ENCODE results near the gene TMCO4.
"Not testable (repeated sequence)": the region's sequence is repeated elsewhere in the genome, so short reads cannot be mapped to it uniquely, and the experiment has no call there.

TMCO4 gene

GRCh38 chr1:19651141-19651737 lies 148.5 kb downstream of the TMCO4 start:
- peak; percentile 48 for DNase-seq

GRCh38 chr1:19650416-19651140 lies 149.1 kb downstream of the TMCO4 start:
- DNase-seq: no peak

- DNase-seq: no peak
Measured at GRCh38 chr1:19648689-19649088, 151.0 kb downstream of the TMCO4 start.

- DNase-seq: no peak
Measured at GRCh38 chr1:19648239-19648638, 151.5 kb downstream of the TMCO4 start.

- peak; percentile 32 for DNase-seq
Measured at GRCh38 chr1:19647643-19648042, 152.1 kb downstream of the TMCO4 start.

GRCh38 chr1:19646377-19647319 lies 153.1 kb downstream of the TMCO4 start:
- DNase-seq: no peak

GRCh38 chr1:19645411-19646251 lies 154.1 kb downstream of the TMCO4 start:
- DNase-seq: no peak

GRCh38 chr1:19644681-19645410 lies 154.9 kb downstream of the TMCO4 start:
- DNase-seq: peak; percentile 57

GRCh38 chr1:19644395-19644680 lies 155.4 kb downstream of the TMCO4 start:
- DNase-seq: no peak

GRCh38 chr1:19643602-19644394 lies 155.9 kb downstream of the TMCO4 start, which contains the start of gene NBL1:
NBL1 (plus strand) TSS chr1:19644311; CDS start chr1:19655031, 10,720 bp downstream.
- DNase-seq: peak; percentile 83

- no peak for DNase-seq
Measured at GRCh38 chr1:19643121-19643520, 156.6 kb downstream of the TMCO4 start.

GRCh38 chr1:19640363-19641316 lies 159.1 kb downstream of the TMCO4 start:
- no peak for DNase-seq

GRCh38 chr1:19639999-19640362 lies 159.7 kb downstream of the TMCO4 start:
- no peak for DNase-seq

GRCh38 chr1:19639228-19639627 lies 160.5 kb downstream of the TMCO4 start:
- not testable (repeated sequence) for DNase-seq

- no peak for DNase-seq
Measured at GRCh38 chr1:19637606-19638005, 162.1 kb downstream of the TMCO4 start.

- DNase-seq: not testable (repeated sequence)
Measured at GRCh38 chr1:19636749-19637148, 163.0 kb downstream of the TMCO4 start.

- no peak for DNase-seq
Measured at GRCh38 chr1:19636065-19636464, 163.7 kb downstream of the TMCO4 start.

GRCh38 chr1:19635646-19636045 lies 164.1 kb downstream of the TMCO4 start:
- no peak for DNase-seq

GRCh38 chr1:19635064-19635463 lies 164.7 kb downstream of the TMCO4 start:
- DNase-seq: not testable (repeated sequence)

- no peak for DNase-seq
Measured at GRCh38 chr1:19633106-19633505, 166.6 kb downstream of the TMCO4 start.

Measured in activated CD4-positive, alpha-beta T cell treated with anti-CD3 and anti-CD28 coated beads, Interleukin-2, amount 50 U/mL, for 1 hour (primary cell).